Astrocyte of the cerebellum (primary cell): Measurements from ENCODE around the gene IL19.

ENCODE experiments used
- DNase-seq: peaks from one replicate; pipeline ENCODE4 v3.0.0-alpha.2; 2011; ENCODE audit warnings: low read depth
- H3K4me3 ChIP-seq: 2 replicates; pipeline ENCODE4 v1.5.1; 2011; ENCODE audit warnings: mild to moderate bottlenecking, low read depth, low read length, moderate library complexity
- CTCF ChIP-seq: IDR thresholded peaks from 2 replicates; pipeline ENCODE4 v1.5.1; 2012; ENCODE audit warnings: low read length, low read depth, moderate library complexity, mild to moderate bottlenecking; ENCODE audit errors: missing control alignments
- in situ Hi-C: cut with HindIII; loops from 2 replicates; pipeline ENCODE4 v1.10.0; 2017; ENCODE audit warnings: low sequenced_read_pairs

The IL19 gene

GRCh38 chr1:206732992-206733391, 37.6 kb upstream of the IL19 start:
- H3K4me3 ChIP-seq, result no peak overlapping the region
- DNase-seq, result no peak
- no peak for TF ChIP-seq CTCF
- in situ Hi-C loops, result loop anchor here (5.0 to 25.0 kb wide), 2 partner anchors 179 to 241 kb away; partner anchors contain the start of gene FCMR

- in situ Hi-C loops, result loop anchor here (5.0 to 25.0 kb wide), 2 partner anchors 178 to 242 kb away; partner anchors contain the start of gene FCMR
- no peak for DNase-seq
- H3K4me3 ChIP-seq, result no peak overlapping the region
- TF ChIP-seq CTCF, result peak; percentile 89
These were observed 36.0 kb upstream of the IL19 start for GRCh38 chr1:206734499-206735142.

GRCh38 chr1:206735553-206736031, 35.0 kb upstream of the IL19 start:
- no peak for TF ChIP-seq CTCF
- in situ Hi-C loops, result loop anchor here (25.0 kb wide), 1 partner anchor 177 kb away; the partner anchor contains the start of gene FCMR
- no peak overlapping the region for H3K4me3 ChIP-seq
- no peak for DNase-seq

- TF ChIP-seq CTCF, result no peak
- in situ Hi-C loops, result loop anchor here (25.0 kb wide), 1 partner anchor 175 kb away; the partner anchor contains the start of gene FCMR
- DNase-seq, result no peak
These were observed 33.5 kb upstream of the IL19 start for GRCh38 chr1:206736878-206737728.

GRCh38 chr1:206737729-206738201, 32.8 kb upstream of the IL19 start:
- no peak overlapping the region for H3K4me3 ChIP-seq
- no peak for DNase-seq
- TF ChIP-seq CTCF, result no peak

More at GRCh38 chr1:206736878-206737728, 33.5 kb upstream of the IL19 start:
- H3K4me3 ChIP-seq, result no peak overlapping the region

GRCh38 chr1:206738370-206739366, 31.9 kb upstream of the IL19 start:
- DNase-seq, result no peak
- H3K4me3 ChIP-seq, result no peak overlapping the region
- in situ Hi-C loops, result loop anchor here (25.0 kb wide), 1 partner anchor 174 kb away; the partner anchor contains the start of gene FCMR
- TF ChIP-seq CTCF, result peak; percentile 49

More at GRCh38 chr1:206737729-206738201, 32.8 kb upstream of the IL19 start:
- in situ Hi-C loops, result loop anchor here (25.0 kb wide), 1 partner anchor 175 kb away; the partner anchor contains the start of gene FCMR
